HG03064 (cell line): ENCODE measurements around the gene WNT6.

Experiments
- ATAC-seq: cut with Tn5 transposase; IDR thresholded peaks from one replicate; pipeline ENCODE4 v1.9.1; 2021; ENCODE audit warnings: low read depth; ENCODE audit not compliant: unreplicated experiment

The WNT6 gene

GRCh38 chr2:218889937-218890336 lies 30.3 kb downstream of the WNT6 start:
- ATAC-seq = no peak

- no peak for ATAC-seq
Observed at GRCh38 chr2:218890369-218890768, 30.8 kb downstream of the WNT6 start.

GRCh38 chr2:218891275-218892135 lies 31.9 kb downstream of the WNT6 start:
- no peak for ATAC-seq

GRCh38 chr2:218892693-218893348 lies 33.2 kb downstream of the WNT6 start:
- peak; percentile 42 for ATAC-seq

GRCh38 chr2:218893349-218894150 lies 33.9 kb downstream of the WNT6 start:
- no peak for ATAC-seq

- no peak for ATAC-seq
Observed at GRCh38 chr2:218894151-218894879, 34.7 kb downstream of the WNT6 start.

GRCh38 chr2:218894880-218895157 lies 35.2 kb downstream of the WNT6 start:
- ATAC-seq = no peak

GRCh38 chr2:218895326-218895725 lies 35.7 kb downstream of the WNT6 start:
- ATAC-seq = no peak

- ATAC-seq = peak; percentile 2
Observed at GRCh38 chr2:218895759-218896500, 36.3 kb downstream of the WNT6 start.

- ATAC-seq = peak; percentile 52
Observed at GRCh38 chr2:218896501-218897393, 37.1 kb downstream of the WNT6 start.

- ATAC-seq = no peak
Observed at GRCh38 chr2:218897394-218898108, 37.9 kb downstream of the WNT6 start.

GRCh38 chr2:218898109-218898878 lies 38.7 kb downstream of the WNT6 start:
- ATAC-seq = peak; percentile 39

- ATAC-seq = no peak
Observed at GRCh38 chr2:218899147-218899546, 39.5 kb downstream of the WNT6 start.

GRCh38 chr2:218902427-218902826 lies 42.8 kb downstream of the WNT6 start:
- no peak for ATAC-seq

- no peak for ATAC-seq
Observed at GRCh38 chr2:218904176-218904575, 44.6 kb downstream of the WNT6 start.

GRCh38 chr2:218908721-218909619 lies 49.4 kb downstream of the WNT6 start:
- peak; percentile 90 for ATAC-seq

GRCh38 chr2:218910741-218911140 lies 51.1 kb downstream of the WNT6 start:
- ATAC-seq = no peak
